Measurements from ENCODE around the gene MYO5B. TPM values are rescaled to one million over a fixed set of nuclear protein-coding genes. Genes with fewer than 3 reads are reported as not detected.

The MYO5B gene
- total RNA-seq, 1 donor from 2014 or later: 0.07 TPM

GRCh38 chr18:50094221-50094773, 100.7 kb downstream of the MYO5B start:
- Mint-ChIP-seq H3K4me1 (no peaks in the 10 kb centered on the region), H3K27ac (no peak overlapping the region), H3K9me3 (no peaks in the 10 kb centered on the region), H3K4me3 (no peak overlapping the region), H3K27me3 (peaks cover 13% of the 10 kb centered on the region), H3K36me3 (ENCODE audit: low read depth) (no peaks in the 10 kb centered on the region)
- intact Hi-C loops (cut with micrococcal nuclease): no loop called here
- DNase-seq: no peak

- intact Hi-C loops (cut with micrococcal nuclease): no loop called here
- DNase-seq: no peak
- Mint-ChIP-seq H3K27ac (no peak overlapping the region), H3K9me3 (no peaks in the 10 kb centered on the region), H3K4me3 (no peak overlapping the region), H3K36me3 (ENCODE audit: low read depth) (no peaks in the 10 kb centered on the region), H3K4me1 (no peaks in the 10 kb centered on the region), H3K27me3 (peaks cover 13% of the 10 kb centered on the region)
These were observed 101.4 kb downstream of the MYO5B start for GRCh38 chr18:50093366-50094064.

DNA sequence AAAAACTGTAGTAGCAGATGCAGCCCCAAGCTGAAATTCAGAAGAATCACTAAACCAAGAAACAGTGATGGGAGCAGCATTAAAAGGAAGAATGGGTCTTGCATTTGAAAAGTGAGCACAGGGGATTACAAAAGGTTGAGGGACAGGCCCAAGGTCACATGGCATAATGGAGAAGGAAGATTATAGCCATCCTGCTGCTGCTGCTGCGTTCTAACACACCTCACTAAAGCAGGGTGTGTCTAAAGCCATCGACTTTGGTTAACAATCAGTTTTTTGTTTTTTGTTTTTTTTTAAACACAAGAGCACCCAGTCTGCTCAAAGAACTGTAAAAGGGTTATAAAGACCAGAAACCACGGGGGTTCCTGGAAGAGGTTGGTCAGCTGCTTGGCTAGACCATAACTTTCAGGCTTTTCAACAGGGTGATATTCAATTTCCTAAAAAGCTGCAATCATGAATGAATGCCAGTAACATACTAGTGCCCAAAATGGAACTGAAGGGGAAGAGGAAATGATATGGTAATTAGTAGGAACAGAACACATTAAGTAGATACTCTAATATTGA, 102.6 kb downstream of the MYO5B start:
- intact Hi-C loops (cut with micrococcal nuclease): no loop called here
- no peaks in the 10 kb centered on the region for H3K9me3 Mint-ChIP-seq
- H3K36me3 Mint-ChIP-seq (ENCODE audit: low read depth): no peaks in the 10 kb centered on the region
- no peaks in the 10 kb centered on the region for H3K4me1 Mint-ChIP-seq
- DNase-seq: no peak
- H3K27ac Mint-ChIP-seq: no peak overlapping the region
- H3K4me3 Mint-ChIP-seq: no peak overlapping the region
- peaks cover 13% of the 10 kb centered on the region for H3K27me3 Mint-ChIP-seq

DNA sequence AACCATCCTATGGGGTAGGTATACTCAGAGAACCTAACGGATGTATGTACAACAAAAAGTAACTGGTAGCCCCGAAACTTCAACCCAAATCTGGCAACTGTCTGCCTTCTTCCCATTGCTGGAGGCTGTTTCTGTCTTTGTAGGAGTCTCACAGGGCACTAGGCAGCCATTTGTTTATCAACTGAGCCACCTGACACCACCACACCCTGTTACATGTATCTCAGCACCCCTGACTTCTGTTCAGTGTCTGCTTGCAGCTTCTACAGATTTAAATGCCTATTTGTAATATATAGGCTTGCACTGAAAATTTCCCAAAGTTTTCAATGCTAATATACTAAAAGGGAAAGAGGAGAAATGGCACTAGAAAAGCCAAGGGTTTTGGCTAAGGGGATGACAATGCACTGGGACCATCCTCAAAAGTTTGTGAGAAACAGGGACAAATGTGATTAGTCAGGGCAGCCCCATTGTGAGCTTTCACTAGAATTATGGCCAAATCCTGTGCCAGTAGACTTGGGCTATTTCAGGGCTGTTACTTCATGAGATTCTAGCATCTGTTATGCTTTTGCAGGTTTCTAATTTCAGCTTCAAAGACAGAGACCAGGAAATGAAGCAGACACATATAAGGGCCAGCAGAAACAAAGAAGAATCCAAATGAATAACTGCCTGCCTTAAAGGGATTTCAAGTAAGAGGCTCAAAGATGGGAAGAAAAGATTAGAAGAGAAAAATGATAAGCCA, 103.3 kb downstream of the MYO5B start:
- H3K27me3 Mint-ChIP-seq: peaks cover 10% of the 10 kb centered on the region
- intact Hi-C loops (cut with micrococcal nuclease): no loop called here
- no peak overlapping the region for H3K27ac Mint-ChIP-seq
- H3K4me1 Mint-ChIP-seq: no peaks in the 10 kb centered on the region
- no peak overlapping the region for H3K4me3 Mint-ChIP-seq
- H3K9me3 Mint-ChIP-seq: no peaks in the 10 kb centered on the region
- no peaks in the 10 kb centered on the region for H3K36me3 Mint-ChIP-seq (ENCODE audit: low read depth)
- DNase-seq: no peak

GRCh38 chr18:50090370-50091312, 104.3 kb downstream of the MYO5B start:
- H3K27me3 Mint-ChIP-seq: peaks cover 6% of the 10 kb centered on the region
- H3K36me3 Mint-ChIP-seq (ENCODE audit: low read depth): no peaks in the 10 kb centered on the region
- no peaks in the 10 kb centered on the region for H3K4me1 Mint-ChIP-seq
- DNase-seq: no peak
- H3K9me3 Mint-ChIP-seq: no peaks in the 10 kb centered on the region
- intact Hi-C loops (cut with micrococcal nuclease): no loop called here
- H3K27ac Mint-ChIP-seq: no peak overlapping the region
- H3K4me3 Mint-ChIP-seq: no peak overlapping the region

DNA sequence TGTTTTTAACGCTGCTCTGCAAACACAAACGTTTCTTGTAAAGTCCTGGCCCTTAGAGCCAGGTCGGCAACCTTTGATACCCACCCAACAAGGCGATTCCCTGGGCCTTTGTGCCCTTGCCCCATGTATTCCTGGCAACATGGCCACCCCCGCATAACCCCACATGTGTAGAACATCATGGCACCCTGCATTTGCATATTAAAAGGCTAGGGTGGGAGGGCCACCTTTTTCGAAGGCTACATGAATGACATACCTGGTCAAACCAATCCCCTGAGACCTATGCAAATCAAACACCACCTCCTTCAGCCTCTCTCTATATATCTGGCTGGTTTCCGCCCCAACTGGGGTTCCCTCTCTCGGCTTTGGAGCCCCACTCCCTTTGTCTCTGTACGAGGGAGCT, 105.2 kb downstream of the MYO5B start:
- Mint-ChIP-seq H3K9me3 (no peaks in the 10 kb centered on the region), H3K4me1 (no peaks in the 10 kb centered on the region), H3K27ac (no peak overlapping the region), H3K36me3 (ENCODE audit: low read depth) (no peaks in the 10 kb centered on the region), H3K27me3 (peaks cover 6% of the 10 kb centered on the region), H3K4me3 (no peak overlapping the region)
- intact Hi-C loops (cut with micrococcal nuclease): no loop called here
- no peak for DNase-seq

- no peak overlapping the region for H3K4me3 Mint-ChIP-seq
- DNase-seq: no peak
- no peaks in the 10 kb centered on the region for H3K4me1 Mint-ChIP-seq
- H3K36me3 Mint-ChIP-seq (ENCODE audit: low read depth): no peaks in the 10 kb centered on the region
- H3K27ac Mint-ChIP-seq: no peak overlapping the region
- H3K9me3 Mint-ChIP-seq: no peaks in the 10 kb centered on the region
- peaks cover 9% of the 10 kb centered on the region for H3K27me3 Mint-ChIP-seq
- intact Hi-C loops (cut with micrococcal nuclease): no loop called here
These were observed 111.2 kb downstream of the MYO5B start for GRCh38 chr18:50083708-50084107.

DNA sequence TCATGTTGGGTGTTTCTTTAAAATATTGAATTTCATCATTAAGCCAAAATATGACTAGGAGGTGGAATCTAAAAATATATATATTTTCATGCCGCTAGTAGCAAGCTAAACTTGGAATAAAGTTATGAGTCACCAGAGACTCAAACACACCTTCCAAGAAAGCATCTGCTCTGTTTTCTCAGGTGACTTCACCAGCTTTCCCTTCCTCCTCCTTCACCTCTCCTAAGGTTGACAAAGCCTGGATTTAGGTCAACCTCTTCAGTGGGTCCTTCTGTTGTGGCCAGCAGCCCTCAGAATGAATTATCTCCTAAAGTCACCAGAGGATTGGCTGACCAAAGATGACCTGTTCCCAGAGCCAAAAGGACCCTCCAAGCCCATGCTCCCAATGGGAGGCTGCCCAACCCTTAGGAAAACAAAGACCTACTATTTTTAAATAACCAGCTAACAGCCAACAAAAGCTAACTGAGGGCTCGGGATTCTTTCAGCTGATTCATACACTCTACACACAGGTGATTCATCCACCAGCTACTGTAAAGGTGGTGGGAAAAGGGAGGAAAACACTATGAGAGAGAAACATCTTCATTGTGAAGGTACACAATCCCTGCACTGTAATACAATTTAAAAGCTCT, 113.9 kb downstream of the MYO5B start:
- no peaks in the 10 kb centered on the region for H3K9me3 Mint-ChIP-seq
- no peak overlapping the region for H3K4me3 Mint-ChIP-seq
- intact Hi-C loops (cut with micrococcal nuclease): no loop called here
- H3K27ac Mint-ChIP-seq: no peak overlapping the region
- H3K27me3 Mint-ChIP-seq: peaks cover 11% of the 10 kb centered on the region
- DNase-seq: no peak
- no peaks in the 10 kb centered on the region for H3K36me3 Mint-ChIP-seq (ENCODE audit: low read depth)
- H3K4me1 Mint-ChIP-seq: no peaks in the 10 kb centered on the region

DNA sequence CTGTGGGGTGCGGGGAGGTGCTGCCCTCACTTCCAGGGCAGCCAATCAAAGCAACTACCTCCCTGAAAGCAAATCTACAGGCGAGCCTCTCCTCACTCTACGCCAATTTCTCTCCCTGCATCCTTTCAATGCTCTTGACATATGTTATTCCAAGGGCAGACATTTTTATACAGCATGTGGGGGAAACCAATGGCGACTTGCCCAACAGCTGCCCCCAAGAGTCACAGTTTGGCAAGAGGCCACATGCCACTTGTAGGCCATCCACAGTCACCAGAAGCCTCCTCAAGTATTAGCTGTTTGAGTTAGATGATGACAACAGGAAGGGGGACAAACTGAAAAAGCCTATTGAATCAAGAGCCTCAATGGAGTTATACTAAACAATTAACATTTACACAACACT, 114.6 kb downstream of the MYO5B start:
- DNase-seq: no peak
- peaks cover 11% of the 10 kb centered on the region for H3K27me3 Mint-ChIP-seq
- intact Hi-C loops (cut with micrococcal nuclease): no loop called here
- H3K36me3 Mint-ChIP-seq (ENCODE audit: low read depth): no peaks in the 10 kb centered on the region
- H3K27ac Mint-ChIP-seq: no peak overlapping the region
- H3K4me3 Mint-ChIP-seq: no peak overlapping the region
- H3K9me3 Mint-ChIP-seq: no peaks in the 10 kb centered on the region
- H3K4me1 Mint-ChIP-seq: no peaks in the 10 kb centered on the region

- Mint-ChIP-seq H3K27ac (no peak overlapping the region), H3K4me3 (no peak overlapping the region), H3K36me3 (ENCODE audit: low read depth) (no peaks in the 10 kb centered on the region), H3K27me3 (peaks cover 11% of the 10 kb centered on the region), H3K9me3 (no peaks in the 10 kb centered on the region), H3K4me1 (no peaks in the 10 kb centered on the region)
- intact Hi-C loops (cut with micrococcal nuclease): no loop called here
- no peak for DNase-seq
These were observed 115.2 kb downstream of the MYO5B start for GRCh38 chr18:50079571-50080295.

DNA sequence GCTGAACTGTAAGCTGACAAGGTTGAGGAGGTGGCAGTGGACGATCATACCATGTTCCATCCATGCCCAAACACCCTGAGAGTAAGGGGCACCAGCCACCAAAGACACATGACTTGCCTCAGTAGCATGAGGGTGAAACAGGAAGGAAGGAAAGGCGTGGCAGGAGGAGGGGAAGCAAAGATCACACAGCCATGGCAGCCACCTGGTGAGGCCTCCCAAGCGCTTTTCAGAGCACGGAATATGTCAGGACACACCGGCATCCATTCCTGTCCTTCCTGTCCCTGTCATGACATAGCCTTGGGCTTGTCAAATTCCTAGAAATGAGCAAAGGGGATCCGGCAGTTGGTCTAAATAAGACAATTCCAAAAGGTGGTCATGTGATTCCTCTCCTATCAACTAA, 118.7 kb downstream of the MYO5B start:
- Mint-ChIP-seq H3K4me1 (no peaks in the 10 kb centered on the region), H3K27me3 (peaks cover 5% of the 10 kb centered on the region), H3K4me3 (no peak overlapping the region), H3K9me3 (no peaks in the 10 kb centered on the region), H3K27ac (no peak overlapping the region), H3K36me3 (ENCODE audit: low read depth) (no peaks in the 10 kb centered on the region)
- intact Hi-C loops (cut with micrococcal nuclease): no loop called here
- no peak for DNase-seq

DNA sequence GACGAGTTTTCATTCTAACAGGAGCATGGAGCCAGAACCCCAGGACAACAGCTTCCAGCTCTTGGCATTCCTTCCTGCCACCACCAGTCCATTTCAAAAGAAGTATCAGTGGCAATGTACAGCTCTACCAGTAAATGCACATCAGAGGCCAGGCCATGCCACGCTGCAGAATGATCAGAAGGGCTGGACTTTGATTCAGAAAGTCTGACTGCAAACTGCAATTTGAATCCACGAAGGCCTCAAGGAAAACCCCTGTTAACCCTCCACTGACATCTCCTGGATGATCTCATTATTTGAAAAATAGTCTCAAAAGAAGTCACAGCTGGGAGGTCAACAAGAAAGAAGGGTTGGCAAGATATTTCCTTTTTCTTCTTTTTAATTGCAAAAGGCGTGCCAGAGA, 119.2 kb downstream of the MYO5B start:
- Mint-ChIP-seq H3K4me3 (no peak overlapping the region), H3K27ac (no peak overlapping the region), H3K9me3 (no peaks in the 10 kb centered on the region), H3K4me1 (no peaks in the 10 kb centered on the region), H3K27me3 (peaks cover 8% of the 10 kb centered on the region), H3K36me3 (ENCODE audit: low read depth) (no peaks in the 10 kb centered on the region)
- no peak for DNase-seq
- intact Hi-C loops (cut with micrococcal nuclease): no loop called here

DNA sequence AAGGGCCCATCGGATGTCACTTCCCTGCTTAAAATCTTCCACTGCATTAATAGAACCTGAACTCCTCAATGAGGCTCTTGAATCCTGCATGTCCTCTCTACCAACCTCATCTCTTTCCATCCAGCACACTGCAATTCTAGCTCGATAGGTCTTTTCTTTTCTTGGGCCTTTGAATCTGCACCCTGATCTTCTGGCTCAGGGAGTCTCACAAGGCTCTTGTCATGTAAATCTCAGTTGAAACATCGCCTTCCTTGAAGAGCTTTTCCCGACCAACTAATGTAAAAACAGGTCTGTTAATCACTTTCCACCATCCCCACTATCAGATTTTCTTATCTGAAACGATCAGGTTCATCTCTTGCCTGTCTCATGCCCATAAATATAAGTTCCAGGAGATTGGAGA, 120.5 kb downstream of the MYO5B start:
- no peak overlapping the region for H3K4me3 Mint-ChIP-seq
- H3K4me1 Mint-ChIP-seq: no peaks in the 10 kb centered on the region
- no peak for DNase-seq
- peaks cover 5% of the 10 kb centered on the region for H3K27me3 Mint-ChIP-seq
- no peak overlapping the region for H3K27ac Mint-ChIP-seq
- H3K9me3 Mint-ChIP-seq: no peaks in the 10 kb centered on the region
- no peaks in the 10 kb centered on the region for H3K36me3 Mint-ChIP-seq (ENCODE audit: low read depth)
- intact Hi-C loops (cut with micrococcal nuclease): no loop called here
